CD8-positive, alpha-beta memory T cell (primary cell): Measurements from ENCODE around the gene UGT2B10. TPM values are rescaled to one million over a fixed set of nuclear protein-coding genes. Genes with fewer than 3 reads are reported as not detected.

ENCODE experiments used
- CTCF ChIA-PET: fragments of 350-600 bp; sonication (Branson Sonifier 250); formaldehyde crosslinking; loops from one replicate; lab custom pipeline; 2021; ENCODE audit warnings: antibody characterized with exemption; lab: Charles Lee
- POLR2A ChIA-PET: fragments of 350-600 bp; sonication (Branson Sonifier 250); formaldehyde crosslinking; loops from one replicate; lab custom pipeline; 2021; ENCODE audit warnings: antibody characterized with exemption; lab: Charles Lee
- DNase-seq, 5 donors: peaks; one replicate each; pipeline versions ENCODE4 v3.0.0 to v3.0.0-alpha.2; 2020 to 2022; ENCODE audit warnings: mixed read lengths in 1 of 5
- H3K27ac ChIP-seq: one replicate; pipeline ENCODE4 v1.7.0; 2013; ENCODE audit warnings: low read depth, mild to moderate bottlenecking, low read length, moderate library complexity
- H3K27me3 ChIP-seq: 2 replicates; pipeline ENCODE4 v1.7.0; 2013; ENCODE audit warnings: low read length, mild to moderate bottlenecking; ENCODE audit not compliant: insufficient read depth, poor library complexity, severe bottlenecking
- H3K36me3 ChIP-seq: 2 replicates; pipeline ENCODE4 v1.7.0; 2013; ENCODE audit warnings: mild to moderate bottlenecking, low read length, moderate library complexity; ENCODE audit not compliant: insufficient read depth
- H3K4me1 ChIP-seq: 2 replicates; pipeline ENCODE4 v1.7.0; 2013; ENCODE audit warnings: mild to moderate bottlenecking, low read length, moderate library complexity; ENCODE audit not compliant: insufficient read depth
- H3K4me3 ChIP-seq: 2 replicates; pipeline ENCODE4 v1.7.0; 2013; ENCODE audit warnings: mild to moderate bottlenecking, low read length
- H3K9me3 ChIP-seq: 2 replicates; pipeline ENCODE4 v1.7.0; 2013; ENCODE audit warnings: mild to moderate bottlenecking, low read length
- H3K27ac Mint-ChIP-seq, 8 donors: one replicate each; pipeline ENCODE4 v1.8.0; 2020 to 2021; ENCODE audit warnings: mixed read lengths in 8 of 8, mild to moderate bottlenecking in 6 of 8, inconsistent platforms in 3 of 8, moderate library complexity in 3 of 8
- H3K27me3 Mint-ChIP-seq, 2 donors: one replicate each; pipeline ENCODE4 v1.8.0; 2020 to 2021; ENCODE audit warnings: mixed read lengths in 2 of 2, mild to moderate bottlenecking in 1 of 2, moderate library complexity in 1 of 2
- H3K36me3 Mint-ChIP-seq, 3 donors: one replicate each; pipeline ENCODE4 v1.8.0; 2020 to 2021; ENCODE audit warnings: mixed read lengths in 3 of 3, inconsistent platforms in 1 of 3, mild to moderate bottlenecking in 1 of 3
- H3K4me1 Mint-ChIP-seq, 3 donors: one replicate each; pipeline ENCODE4 v1.8.0; 2020 to 2021; ENCODE audit warnings: mixed read lengths in 3 of 3, inconsistent platforms in 1 of 3, mild to moderate bottlenecking in 1 of 3
- H3K4me3 Mint-ChIP-seq, 7 donors: one replicate each; pipeline ENCODE4 v1.8.0; 2020 to 2021; ENCODE audit warnings: mixed read lengths in 7 of 7, mild to moderate bottlenecking in 6 of 7, moderate library complexity in 4 of 7, inconsistent platforms in 2 of 7
- H3K9me3 Mint-ChIP-seq, 5 donors: one replicate each; pipeline ENCODE4 v1.8.0; 2020 to 2022; ENCODE audit warnings: mixed read lengths in 5 of 5, mild to moderate bottlenecking in 3 of 5, moderate library complexity in 2 of 5, inconsistent platforms in 1 of 5
- polyA plus RNA-seq: library from polyadenylated mRNA; unstranded; fragments of 300-500 nt; fragmentation: Illumina TruSeq; gene quantifications from one replicate; pipeline ENCODE4 v1.2.3, GENCODE V29; 2021
- total RNA-seq, 2 experiments: library from RNA; stranded (reverse); gene quantifications; one replicate each; pipeline ENCODE4 v1.2.3, GENCODE V29; 2021

Gene UGT2B10
- total and polyA plus RNA-seq, 3 experiments from 2014 or later: not detected

- Histone ChIP-seq H3K9me3 (no peaks in the 10 kb centered on the region), H3K4me3 (no peak overlapping the region), H3K4me1 (no peaks in the 10 kb centered on the region), H3K36me3 (no peaks in the 10 kb centered on the region), H3K27me3 (no peaks in the 10 kb centered on the region), H3K27ac (no peak overlapping the region)
- H3K9me3 Mint-ChIP-seq: peaks cover 0 to 11% (median 2%) of the 10 kb centered on the region in 5 donors
- ChIA-PET POLR2A (no interaction called here), CTCF (no interaction called here)
- no peak overlapping the region for H3K4me3 Mint-ChIP-seq
- H3K27me3 Mint-ChIP-seq: no peaks in the 10 kb centered on the region
- no peaks in the 10 kb centered on the region for H3K36me3 Mint-ChIP-seq
- no peaks in the 10 kb centered on the region for H3K4me1 Mint-ChIP-seq
- no peak for DNase-seq
- H3K27ac Mint-ChIP-seq: no peak overlapping the region
Measured at GRCh38 chr4:68859655-68860054, 43.9 kb downstream of the UGT2B10 start.

DNA sequence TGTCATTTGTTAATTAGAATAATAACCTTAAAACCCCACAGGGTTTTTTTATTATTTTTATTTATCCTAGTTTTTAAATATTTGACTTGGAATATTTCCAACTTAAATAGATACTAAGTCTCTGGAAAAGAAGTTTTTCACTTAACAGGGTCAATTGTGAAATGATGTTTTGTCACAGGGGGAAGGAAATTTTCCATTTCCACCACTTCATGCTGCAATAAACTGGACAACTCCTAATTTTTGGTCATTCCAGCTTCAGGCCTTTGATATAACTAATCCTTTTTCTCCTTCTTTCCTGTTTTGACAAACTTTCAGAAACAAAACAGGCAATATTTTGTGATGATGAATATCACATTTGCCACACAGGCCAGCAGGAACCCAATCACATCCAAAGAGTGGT is 45.3 kb downstream of the UGT2B10 start:
- Mint-ChIP-seq H3K9me3 (peaks cover 0 to 11% (median 2%) of the 10 kb centered on the region in 5 donors), H3K36me3 (no peaks in the 10 kb centered on the region), H3K4me1 (no peaks in the 10 kb centered on the region), H3K4me3 (no peak overlapping the region), H3K27me3 (no peaks in the 10 kb centered on the region), H3K27ac (no peak overlapping the region)
- ChIA-PET CTCF (no interaction called here), POLR2A (no interaction called here)
- Histone ChIP-seq H3K27me3 (no peaks in the 10 kb centered on the region), H3K9me3 (no peaks in the 10 kb centered on the region), H3K4me3 (no peak overlapping the region), H3K27ac (no peak overlapping the region), H3K4me1 (no peaks in the 10 kb centered on the region), H3K36me3 (no peaks in the 10 kb centered on the region)
- no peak for DNase-seq

DNA sequence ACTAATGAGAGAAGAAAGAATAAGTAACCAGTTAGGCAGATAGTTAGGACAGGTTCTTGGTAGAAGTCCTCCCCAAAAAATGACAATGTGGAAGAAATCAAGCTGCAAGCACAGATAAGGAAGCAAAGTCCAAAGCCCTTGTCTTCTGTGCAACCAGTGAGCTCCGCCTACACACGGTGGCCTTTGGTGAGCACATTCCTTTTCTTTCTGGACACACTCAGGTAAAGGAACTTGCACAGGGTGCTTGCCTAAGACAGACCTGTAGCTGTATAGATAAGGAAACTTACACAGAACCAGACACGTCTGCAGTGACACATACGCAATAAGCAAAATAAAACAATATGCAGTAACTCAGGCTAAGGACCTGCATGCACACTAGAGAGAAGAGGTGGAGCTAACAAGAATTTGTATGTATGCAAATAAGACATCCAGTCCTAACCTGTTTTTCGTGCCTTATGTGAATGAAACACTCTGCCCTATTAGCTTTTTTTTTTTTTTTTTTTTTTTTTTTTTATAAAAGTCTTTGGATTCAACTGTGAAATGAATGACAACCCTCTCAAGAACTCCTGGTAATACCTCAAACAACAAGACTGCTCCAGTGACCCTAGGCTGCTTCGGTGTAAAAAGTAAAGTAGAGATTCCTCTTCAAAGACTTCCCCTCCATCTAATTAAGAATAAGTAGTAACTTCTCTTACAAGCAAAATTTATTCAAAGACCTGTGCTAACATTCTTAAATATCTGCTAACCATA is 48.8 kb downstream of the UGT2B10 start:
- ChIA-PET CTCF (no interaction called here), POLR2A (no interaction called here)
- Histone ChIP-seq H3K27ac (peak overlapping the region; percentile 43), H3K4me1 (no peaks in the 10 kb centered on the region), H3K36me3 (no peaks in the 10 kb centered on the region), H3K27me3 (no peaks in the 10 kb centered on the region), H3K9me3 (no peaks in the 10 kb centered on the region), H3K4me3 (no peak overlapping the region)
- no peak for DNase-seq
- Mint-ChIP-seq H3K4me1 (no peaks in the 10 kb centered on the region), H3K36me3 (no peaks in the 10 kb centered on the region), H3K9me3 (peaks cover 0 to 5% (median 0%) of the 10 kb centered on the region in 5 donors), H3K4me3 (no peak overlapping the region), H3K27me3 (no peaks in the 10 kb centered on the region), H3K27ac (no peak overlapping the region)

- no peaks in the 10 kb centered on the region for H3K27me3 Mint-ChIP-seq
- CTCF ChIA-PET: no interaction called here
- no peaks in the 10 kb centered on the region for H3K36me3 ChIP-seq
Measured at GRCh38 chr4:68865188-68865638, 49.4 kb downstream of the UGT2B10 start.

DNA sequence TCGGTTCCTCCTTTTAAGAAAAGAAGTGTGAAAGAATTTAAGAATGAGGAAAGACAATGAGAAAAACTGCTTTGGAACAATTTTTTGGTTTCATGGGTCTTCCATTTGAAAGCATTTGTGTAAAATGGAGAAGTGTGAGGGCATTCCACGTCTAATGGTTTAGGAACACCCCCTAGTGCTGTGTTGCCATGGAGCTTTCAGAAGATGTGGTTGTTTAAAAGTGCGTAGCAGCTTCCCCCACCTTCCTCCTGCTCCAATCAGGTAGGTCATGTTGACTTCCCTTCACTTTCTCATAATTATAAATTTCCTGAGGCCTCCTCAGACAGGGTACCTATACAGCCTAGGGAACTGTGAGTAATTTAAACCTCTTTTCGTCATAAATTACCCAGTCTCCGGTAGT is 50.0 kb downstream of the UGT2B10 start:
- no peak overlapping the region for H3K27ac ChIP-seq
- CTCF ChIA-PET: no interaction called here
- no peak overlapping the region for H3K4me3 ChIP-seq
- Mint-ChIP-seq H3K27ac (no peak overlapping the region), H3K9me3 (peaks cover 0 to 5% (median 0%) of the 10 kb centered on the region in 5 donors), H3K36me3 (no peaks in the 10 kb centered on the region), H3K27me3 (no peaks in the 10 kb centered on the region), H3K4me1 (no peaks in the 10 kb centered on the region), H3K4me3 (no peak overlapping the region)
- H3K9me3 ChIP-seq: no peaks in the 10 kb centered on the region
- no peak for DNase-seq
- H3K4me1 ChIP-seq: no peaks in the 10 kb centered on the region
- no peaks in the 10 kb centered on the region for H3K27me3 ChIP-seq
- H3K36me3 ChIP-seq: no peaks in the 10 kb centered on the region
- POLR2A ChIA-PET: no interaction called here

More at GRCh38 chr4:68865188-68865638, 49.4 kb downstream of the UGT2B10 start:
- H3K27ac ChIP-seq: no peak overlapping the region
- H3K27me3 ChIP-seq: no peaks in the 10 kb centered on the region
- H3K9me3 Mint-ChIP-seq: peaks cover 0 to 5% (median 0%) of the 10 kb centered on the region in 5 donors
- no peak overlapping the region for H3K4me3 ChIP-seq
- DNase-seq: no peak
- no peaks in the 10 kb centered on the region for H3K9me3 ChIP-seq
- no peak overlapping the region for H3K4me3 Mint-ChIP-seq
- H3K4me1 Mint-ChIP-seq: no peaks in the 10 kb centered on the region
- H3K36me3 Mint-ChIP-seq: no peaks in the 10 kb centered on the region
- H3K27ac Mint-ChIP-seq: no peak overlapping the region
- H3K4me1 ChIP-seq: no peaks in the 10 kb centered on the region
- POLR2A ChIA-PET: no interaction called here

DNA sequence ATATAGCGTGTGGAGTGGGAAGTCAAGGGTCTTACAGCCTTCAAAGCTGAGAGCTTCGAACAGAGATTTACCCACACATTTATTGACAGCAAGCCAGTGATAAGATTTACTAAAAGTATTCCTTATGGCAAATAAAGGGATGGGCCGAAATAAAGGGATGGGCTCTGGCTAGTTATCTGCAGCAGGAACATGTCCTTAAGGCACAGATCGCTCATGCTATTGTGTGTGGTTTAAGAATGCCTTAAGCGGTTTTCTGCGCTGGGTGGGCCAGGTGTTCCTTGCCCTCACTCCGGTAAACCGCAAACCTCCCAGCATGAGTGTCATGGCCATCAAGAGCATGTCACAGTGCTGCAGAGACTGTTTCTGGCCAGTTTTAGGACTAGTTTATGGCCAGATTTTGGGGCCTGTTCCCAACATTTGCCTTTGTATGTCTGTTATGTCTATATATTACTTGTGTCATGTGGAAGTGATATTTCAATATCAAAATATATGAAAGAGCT is 53.5 kb downstream of the UGT2B10 start:
- no peak overlapping the region for H3K4me3 Mint-ChIP-seq
- no peak overlapping the region for H3K4me3 ChIP-seq
- peaks cover 0 to 5% (median 0%) of the 10 kb centered on the region in 5 donors for H3K9me3 Mint-ChIP-seq
- H3K27ac Mint-ChIP-seq: no peak overlapping the region
- H3K27me3 Mint-ChIP-seq: no peaks in the 10 kb centered on the region
- DNase-seq: no peak
- H3K4me1 ChIP-seq: no peaks in the 10 kb centered on the region
- no peak overlapping the region for H3K27ac ChIP-seq
- H3K9me3 ChIP-seq: no peaks in the 10 kb centered on the region
- H3K36me3 ChIP-seq: no peaks in the 10 kb centered on the region
- H3K36me3 Mint-ChIP-seq: no peaks in the 10 kb centered on the region
- POLR2A ChIA-PET: no interaction called here
- no peaks in the 10 kb centered on the region for H3K4me1 Mint-ChIP-seq
- CTCF ChIA-PET: no interaction called here
- no peaks in the 10 kb centered on the region for H3K27me3 ChIP-seq

DNA sequence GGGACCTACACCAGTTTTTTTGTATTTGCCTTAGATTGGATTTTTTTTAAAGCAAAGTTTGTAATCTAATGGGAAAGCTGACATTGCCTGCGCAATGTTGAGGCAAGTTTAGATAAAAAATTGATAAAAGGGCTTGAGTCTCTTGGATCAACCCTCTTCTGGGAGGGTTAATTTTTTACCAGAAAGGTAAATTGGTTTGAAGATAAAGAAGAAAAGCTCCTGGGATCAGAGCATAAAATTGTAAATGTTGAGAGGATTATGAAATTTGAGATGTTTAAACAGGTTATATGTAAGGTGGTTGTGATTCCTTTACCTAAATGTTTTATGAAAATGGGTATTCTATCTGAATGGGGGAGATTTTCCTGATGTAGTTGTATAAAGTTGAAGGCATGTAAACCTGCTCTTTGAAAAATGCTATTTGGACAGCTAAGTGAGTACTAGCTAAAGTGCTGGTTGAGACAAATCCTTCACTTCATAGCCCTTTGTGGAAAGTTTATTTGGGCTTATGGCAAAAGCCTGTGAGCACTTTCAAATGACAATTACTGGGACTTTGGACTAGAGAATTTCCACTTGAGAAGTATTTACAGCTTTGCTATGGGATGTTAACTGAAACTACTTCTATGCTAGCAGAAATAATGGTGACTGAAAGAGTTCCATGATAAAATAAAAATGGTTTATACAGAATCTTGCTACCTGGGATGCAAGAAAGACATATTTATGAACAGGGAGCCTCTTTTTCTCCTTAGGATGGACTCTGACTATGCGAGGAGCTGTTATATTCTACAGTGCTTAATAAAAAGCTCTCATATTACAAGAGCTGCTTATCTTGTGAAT is 56.2 kb downstream of the UGT2B10 start:
- Histone ChIP-seq H3K27me3 (no peaks in the 10 kb centered on the region), H3K4me3 (no peak overlapping the region), H3K4me1 (no peaks in the 10 kb centered on the region), H3K9me3 (no peaks in the 10 kb centered on the region), H3K27ac (no peak overlapping the region), H3K36me3 (no peaks in the 10 kb centered on the region)
- H3K4me1 Mint-ChIP-seq: no peaks in the 10 kb centered on the region
- ChIA-PET POLR2A (no interaction called here), CTCF (no interaction called here)
- H3K9me3 Mint-ChIP-seq: peaks cover 0 to 3% (median 0%) of the 10 kb centered on the region in 5 donors
- no peak overlapping the region for H3K27ac Mint-ChIP-seq
- H3K36me3 Mint-ChIP-seq: no peaks in the 10 kb centered on the region
- no peak for DNase-seq
- no peaks in the 10 kb centered on the region for H3K27me3 Mint-ChIP-seq
- no peak overlapping the region for H3K4me3 Mint-ChIP-seq
